ENCODE data around the gene ABRACL. TPM values are rescaled to one million over a fixed set of nuclear protein-coding genes. Genes with fewer than 3 reads are reported as not detected.
"Not testable (repeated sequence)": the region's sequence is repeated elsewhere in the genome, so short reads cannot be mapped to it uniquely, and the experiment has no call there.

The ABRACL gene
- total RNA-seq, 1 donor from 2014 or later, result 14.0 TPM

- no peaks in the 10 kb centered on the region for H3K36me3 ChIP-seq
These were observed 8.9 kb downstream of the ABRACL start for GRCh38 chr6:139037490-139037889.

DNA sequence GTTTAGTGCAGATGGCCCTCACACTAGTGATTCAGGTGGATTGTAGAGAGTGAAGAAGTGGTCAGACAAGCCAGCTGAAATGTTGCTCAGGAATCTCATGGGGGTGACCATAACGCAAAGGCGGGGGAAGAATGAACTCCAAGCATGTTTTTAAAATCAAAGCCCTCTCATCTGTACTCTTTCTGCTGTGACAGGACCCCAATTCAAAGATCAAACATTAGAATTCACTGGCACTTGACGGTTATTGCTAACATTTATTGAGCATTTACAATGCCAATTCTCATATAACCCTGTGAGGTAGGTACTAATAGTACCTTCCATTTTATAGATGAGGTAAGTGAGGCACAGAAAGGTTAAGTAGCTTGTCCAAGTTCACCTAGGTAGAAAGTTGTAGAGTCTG lies 15.7 kb downstream of the ABRACL start:
- no peak for DNase-seq (ENCODE audit: extremely low spot score in 2 of 2)
- intact Hi-C loops (cut with DNase I), result no loop called here
- Histone ChIP-seq H3K9me3 (no peaks in the 10 kb centered on the region), H3K27ac (no peak overlapping the region), H3K4me3 (no peak overlapping the region), H3K4me1 (no peaks in the 10 kb centered on the region), H3K36me3 (no peaks in the 10 kb centered on the region), H3K27me3 (no peaks in the 10 kb centered on the region)
- TF ChIP-seq POLR2AphosphoS5 (IDR thresholded peaks at IDR 0.05; ENCODE audit: insufficient read depth in 1 of 2, low read depth in 1 of 2), result no peak
- TF ChIP-seq, protein P1, sequence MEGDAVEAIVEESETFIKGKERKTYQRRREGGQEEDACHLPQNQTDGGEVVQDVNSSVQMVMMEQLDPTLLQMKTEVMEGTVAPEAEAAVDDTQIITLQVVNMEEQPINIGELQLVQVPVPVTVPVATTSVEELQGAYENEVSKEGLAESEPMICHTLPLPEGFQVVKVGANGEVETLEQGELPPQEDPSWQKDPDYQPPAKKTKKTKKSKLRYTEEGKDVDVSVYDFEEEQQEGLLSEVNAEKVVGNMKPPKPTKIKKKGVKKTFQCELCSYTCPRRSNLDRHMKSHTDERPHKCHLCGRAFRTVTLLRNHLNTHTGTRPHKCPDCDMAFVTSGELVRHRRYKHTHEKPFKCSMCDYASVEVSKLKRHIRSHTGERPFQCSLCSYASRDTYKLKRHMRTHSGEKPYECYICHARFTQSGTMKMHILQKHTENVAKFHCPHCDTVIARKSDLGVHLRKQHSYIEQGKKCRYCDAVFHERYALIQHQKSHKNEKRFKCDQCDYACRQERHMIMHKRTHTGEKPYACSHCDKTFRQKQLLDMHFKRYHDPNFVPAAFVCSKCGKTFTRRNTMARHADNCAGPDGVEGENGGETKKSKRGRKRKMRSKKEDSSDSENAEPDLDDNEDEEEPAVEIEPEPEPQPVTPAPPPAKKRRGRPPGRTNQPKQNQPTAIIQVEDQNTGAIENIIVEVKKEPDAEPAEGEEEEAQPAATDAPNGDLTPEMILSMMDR (IDR thresholded peaks at IDR 0.05), result no peak
- TF ChIP-seq POLR2A (IDR thresholded peaks at IDR 0.05), result no peak

More at GRCh38 chr6:139037490-139037889, 8.9 kb downstream of the ABRACL start:
- Histone ChIP-seq H3K27ac (no peak overlapping the region), H3K27me3 (no peaks in the 10 kb centered on the region), H3K4me1 (no peaks in the 10 kb centered on the region), H3K4me3 (no peak overlapping the region), H3K9me3 (no peaks in the 10 kb centered on the region)
- TF ChIP-seq POLR2AphosphoS5 (IDR thresholded peaks at IDR 0.05; ENCODE audit: insufficient read depth in 1 of 2, low read depth in 1 of 2) (no peak), POLR2A (IDR thresholded peaks at IDR 0.05) (no peak)
- TF ChIP-seq, protein P1 (IDR thresholded peaks at IDR 0.05), result no peak
- no peak for DNase-seq (ENCODE audit: extremely low spot score in 2 of 2)
- intact Hi-C loops (cut with DNase I), result no loop called here

DNA sequence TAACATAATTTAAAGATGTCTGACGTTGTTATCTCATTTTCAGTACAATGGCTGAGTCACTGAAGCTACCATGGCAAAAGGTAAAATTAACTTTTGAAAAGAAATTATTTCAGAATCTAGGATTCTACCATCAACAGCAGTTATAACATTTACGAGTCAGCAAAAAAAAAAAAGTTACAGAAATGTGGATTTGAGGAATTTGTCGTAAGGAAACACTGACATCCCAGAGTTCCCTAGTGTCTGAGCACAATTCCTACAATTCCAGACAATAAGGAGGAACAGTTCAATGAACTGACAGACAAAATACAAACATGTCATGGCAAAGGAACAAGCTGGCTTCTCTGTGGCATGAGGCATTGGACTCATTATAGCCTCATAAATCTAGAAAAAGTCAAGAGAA lies 19.1 kb downstream of the ABRACL start:
- DNase-seq (ENCODE audit: extremely low spot score in 2 of 2), result no peak
- Histone ChIP-seq H3K4me3 (no peak overlapping the region), H3K27me3 (no peaks in the 10 kb centered on the region), H3K4me1 (no peaks in the 10 kb centered on the region), H3K27ac (no peak overlapping the region), H3K9me3 (no peaks in the 10 kb centered on the region), H3K36me3 (no peaks in the 10 kb centered on the region)
- no peak for TF ChIP-seq POLR2AphosphoS5 (IDR thresholded peaks at IDR 0.05; ENCODE audit: insufficient read depth in 1 of 2, low read depth in 1 of 2)
- TF ChIP-seq, protein P1 (IDR thresholded peaks at IDR 0.05), result no peak
- no peak for TF ChIP-seq POLR2A (IDR thresholded peaks at IDR 0.05)
- intact Hi-C loops (cut with DNase I), result no loop called here

DNA sequence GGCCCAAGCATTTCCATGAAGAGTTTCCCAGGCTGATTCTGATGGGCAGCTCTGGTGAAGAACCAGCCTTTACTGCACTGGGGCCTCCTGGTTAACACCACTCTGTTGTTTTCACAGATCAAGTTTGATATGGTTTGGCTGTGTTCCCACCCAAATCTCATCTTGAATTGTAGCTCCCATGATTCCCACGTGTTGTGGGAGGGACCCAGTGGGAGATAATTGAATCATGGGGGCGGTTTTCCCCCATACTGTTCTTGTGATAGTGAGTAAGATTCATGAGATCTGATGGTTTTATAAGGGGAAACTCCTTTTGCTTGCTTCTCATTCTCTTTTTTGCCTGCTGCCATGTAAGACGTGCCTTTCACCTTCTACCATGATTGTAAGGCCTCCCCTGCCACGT lies 20.4 kb downstream of the ABRACL start:
- intact Hi-C loops (cut with DNase I); DNase-seq (ENCODE audit: extremely low spot score in 2 of 2); H3K4me1 ChIP-seq; H3K36me3 ChIP-seq; H3K27ac ChIP-seq; H3K9me3 ChIP-seq; H3K27me3 ChIP-seq; H3K4me3 ChIP-seq: not testable (repeated sequence)

GRCh38 chr6:139050131-139050769 lies 21.7 kb downstream of the ABRACL start:
- DNase-seq (ENCODE audit: extremely low spot score in 2 of 2); intact Hi-C loops (cut with DNase I); H3K4me3 ChIP-seq; H3K4me1 ChIP-seq; H3K27ac ChIP-seq; H3K27me3 ChIP-seq; H3K36me3 ChIP-seq; H3K9me3 ChIP-seq: not testable (repeated sequence)

DNA sequence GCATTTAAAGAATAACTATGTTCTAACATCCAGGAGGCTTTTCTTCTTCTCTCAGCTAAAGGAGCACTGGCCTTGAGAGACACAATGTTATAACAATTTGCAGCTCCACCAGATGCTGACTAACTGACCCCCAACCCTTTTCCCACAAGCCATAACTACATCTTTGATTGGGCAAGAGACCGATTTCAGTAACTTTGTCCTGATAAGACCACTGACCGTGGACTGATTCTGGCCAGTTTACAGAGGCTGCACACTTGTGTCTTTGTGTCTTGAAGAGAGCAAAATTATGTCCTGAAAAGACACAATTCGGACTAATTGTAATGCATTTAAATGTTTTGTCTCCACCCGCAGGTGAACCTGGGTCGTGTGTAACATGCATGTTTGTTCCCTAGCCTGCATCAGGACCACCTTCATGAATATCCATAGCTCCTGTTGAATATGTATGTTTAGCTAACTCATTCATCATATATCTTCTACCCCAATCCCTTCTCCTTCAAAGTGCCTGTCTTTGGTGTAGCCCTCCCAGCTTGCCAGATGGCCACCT lies 22.3 kb downstream of the ABRACL start:
- no peak overlapping the region for H3K4me3 ChIP-seq
- H3K9me3 ChIP-seq, result no peaks in the 10 kb centered on the region
- H3K4me1 ChIP-seq, result no peaks in the 10 kb centered on the region
- H3K27ac ChIP-seq, result no peak overlapping the region
- no peak for DNase-seq (ENCODE audit: extremely low spot score in 2 of 2)
- intact Hi-C loops (cut with DNase I), result no loop called here
- no peaks in the 10 kb centered on the region for H3K27me3 ChIP-seq
- H3K36me3 ChIP-seq, result no peaks in the 10 kb centered on the region
- TF ChIP-seq, protein P1 (IDR thresholded peaks at IDR 0.05), result no peak
- TF ChIP-seq POLR2AphosphoS5 (IDR thresholded peaks at IDR 0.05; ENCODE audit: insufficient read depth in 1 of 2, low read depth in 1 of 2), result no peak
- no peak for TF ChIP-seq POLR2A (IDR thresholded peaks at IDR 0.05)
